Astrocyte (in vitro differentiated cells and primary cell): ENCODE results near the gene CCDC197. TPM values are rescaled to one million over a fixed set of nuclear protein-coding genes. Genes with fewer than 3 reads are reported as not detected.
A peak's percentile ranks its signal among the peaks of the same experiment; 100 is the strongest.

Source experiments
- DNase-seq: peaks from one replicate; pipeline ENCODE4 v3.0.0-alpha.2; 2010; ENCODE audit warnings: low read depth
- FAIRE-seq: peaks from 2 replicates; lab custom pipeline; 2011; peaks lifted over from hg19 to GRCh38; lab: Jason Lieb, UNC
- H2AFZ ChIP-seq: 2 replicates; pipeline ENCODE4 v1.6.0; 2012; ENCODE audit warnings: low read depth, low read length, inconsistent platforms
- H3K27ac ChIP-seq: 2 replicates; pipeline ENCODE4 v1.5.1; 2011; ENCODE audit warnings: low read depth, low read length, inconsistent platforms
- H3K27me3 ChIP-seq: 2 replicates; pipeline ENCODE4 v1.6.0; 2011; ENCODE audit warnings: low read length, inconsistent platforms; ENCODE audit not compliant: insufficient read depth
- H3K36me3 ChIP-seq: 2 replicates; pipeline ENCODE4 v1.5.1; 2011; ENCODE audit warnings: low read length, inconsistent platforms; ENCODE audit not compliant: insufficient read depth
- H3K4me1 ChIP-seq: 2 replicates; pipeline ENCODE4 v1.5.1; 2011; ENCODE audit warnings: low read length, inconsistent platforms; ENCODE audit not compliant: insufficient read depth
- H3K4me2 ChIP-seq: 2 replicates; pipeline ENCODE4 v1.6.0; 2012; ENCODE audit warnings: low read length, inconsistent platforms
- H3K4me3 ChIP-seq: 2 replicates; pipeline ENCODE4 v1.5.1; 2011; ENCODE audit warnings: low read depth, mild to moderate bottlenecking, low read length, inconsistent platforms; ENCODE audit not compliant: insufficient read depth
- H3K79me2 ChIP-seq: 2 replicates; pipeline ENCODE4 v1.6.0; 2012; ENCODE audit warnings: mild to moderate bottlenecking, low read length, inconsistent platforms; ENCODE audit not compliant: insufficient read depth
- H3K9ac ChIP-seq: 2 replicates; pipeline ENCODE4 v1.6.0; 2012; ENCODE audit warnings: mild to moderate bottlenecking, low read length, inconsistent platforms
- H3K9me3 ChIP-seq: 2 replicates; pipeline ENCODE4 v1.5.1; 2012; ENCODE audit warnings: low read depth, mild to moderate bottlenecking, low read length, inconsistent platforms; ENCODE audit not compliant: insufficient read depth
- H4K20me1 ChIP-seq: 2 replicates; pipeline ENCODE4 v1.6.0; 2012; ENCODE audit warnings: low read length, inconsistent platforms; ENCODE audit not compliant: insufficient read depth
- H3K27ac Mint-ChIP-seq: one replicate; pipeline ENCODE4 v1.8.0; 2021; ENCODE audit warnings: mild to moderate bottlenecking, mixed read lengths; ENCODE audit not compliant: unreplicated experiment
- H3K27me3 Mint-ChIP-seq: one replicate; pipeline ENCODE4 v1.8.0; 2021; ENCODE audit warnings: low read depth, mixed read lengths; ENCODE audit not compliant: unreplicated experiment
- H3K36me3 Mint-ChIP-seq: one replicate; pipeline ENCODE4 v1.8.0; 2021; ENCODE audit warnings: low read depth, mixed read lengths; ENCODE audit not compliant: unreplicated experiment
- H3K4me1 Mint-ChIP-seq: one replicate; pipeline ENCODE4 v1.8.0; 2021; ENCODE audit warnings: low read depth, mixed read lengths; ENCODE audit not compliant: unreplicated experiment
- H3K4me3 Mint-ChIP-seq: one replicate; pipeline ENCODE4 v1.8.0; 2021; ENCODE audit warnings: mild to moderate bottlenecking, moderate library complexity, mixed read lengths; ENCODE audit not compliant: unreplicated experiment
- H3K9me3 Mint-ChIP-seq: one replicate; pipeline ENCODE4 v1.8.0; 2021; ENCODE audit warnings: mild to moderate bottlenecking, mixed read lengths; ENCODE audit not compliant: unreplicated experiment
- CTCF ChIP-seq: IDR thresholded peaks from 2 replicates; pipeline ENCODE4 v1.5.1; 2011; ENCODE audit warnings: low read depth, mild to moderate bottlenecking, inconsistent platforms, low read length, moderate library complexity; ENCODE audit not compliant: insufficient read depth
- EZH2 ChIP-seq: IDR thresholded peaks from 2 replicates; pipeline ENCODE4 v1.6.1; 2012; ENCODE audit warnings: mild to moderate bottlenecking, low read length, inconsistent platforms; ENCODE audit not compliant: insufficient read depth
- total RNA-seq: library from RNA; stranded (reverse); gene quantifications from 2 replicates; pipeline ENCODE4 v1.2.1, GENCODE V29; 2021

Gene CCDC197
- total RNA-seq, 1 donor from 2014 or later, result not detected

GRCh38 chr14:94001501-94002396, 4.6 kb downstream of the CCDC197 start:
- no peak overlapping the region for H3K4me3 ChIP-seq
- no peaks in the 10 kb centered on the region for H3K36me3 Mint-ChIP-seq
- peaks cover 17% of the 10 kb centered on the region for H3K27me3 ChIP-seq
- no peaks in the 10 kb centered on the region for H3K4me1 ChIP-seq
- H3K79me2 ChIP-seq, result no peaks in the 10 kb centered on the region
- FAIRE-seq, result no peak
- no peak overlapping the region for H3K27ac Mint-ChIP-seq
- no peaks in the 10 kb centered on the region for H3K9me3 Mint-ChIP-seq
- no peak overlapping the region for H3K4me3 Mint-ChIP-seq
- DNase-seq, result peak; percentile 33
- no peak overlapping the region for H3K9ac ChIP-seq
- no peaks in the 10 kb centered on the region for H4K20me1 ChIP-seq
- no peaks in the 10 kb centered on the region for H3K9me3 ChIP-seq
- H3K27me3 Mint-ChIP-seq, result peaks cover 63% of the 10 kb centered on the region
- no peaks in the 10 kb centered on the region for H3K36me3 ChIP-seq
- TF ChIP-seq CTCF (peak; percentile 98), EZH2 (no peak)
- H2AFZ ChIP-seq, result no peak overlapping the region
- peaks cover 6% of the 10 kb centered on the region for H3K4me1 Mint-ChIP-seq
- H3K27ac ChIP-seq, result no peak overlapping the region
- no peak overlapping the region for H3K4me2 ChIP-seq

GRCh38 chr14:94003397-94003796, 6.3 kb downstream of the CCDC197 start:
- H3K9me3 Mint-ChIP-seq, result no peaks in the 10 kb centered on the region

GRCh38 chr14:94004015-94004414, 6.9 kb downstream of the CCDC197 start:
- no peak overlapping the region for H3K9ac ChIP-seq
- no peaks in the 10 kb centered on the region for H3K9me3 ChIP-seq
- peaks cover 57% of the 10 kb centered on the region for H3K27me3 Mint-ChIP-seq
- H3K9me3 Mint-ChIP-seq, result no peaks in the 10 kb centered on the region
- no peak overlapping the region for H3K27ac ChIP-seq
- no peak for DNase-seq
- no peaks in the 10 kb centered on the region for H3K36me3 Mint-ChIP-seq
- no peak overlapping the region for H3K4me2 ChIP-seq
- H3K4me1 Mint-ChIP-seq, result peaks cover 2% of the 10 kb centered on the region
- no peaks in the 10 kb centered on the region for H4K20me1 ChIP-seq
- H3K79me2 ChIP-seq, result no peaks in the 10 kb centered on the region
- no peak overlapping the region for H3K4me3 ChIP-seq
- TF ChIP-seq CTCF (no peak), EZH2 (no peak)
- H3K27me3 ChIP-seq, result peaks cover 24% of the 10 kb centered on the region
- H3K36me3 ChIP-seq, result no peaks in the 10 kb centered on the region
- H3K4me1 ChIP-seq, result no peaks in the 10 kb centered on the region
- H3K4me3 Mint-ChIP-seq, result no peak overlapping the region
- H3K27ac Mint-ChIP-seq, result no peak overlapping the region
- FAIRE-seq, result no peak
- H2AFZ ChIP-seq, result no peak overlapping the region

More at GRCh38 chr14:94003397-94003796, 6.3 kb downstream of the CCDC197 start:
- no peak overlapping the region for H3K4me2 ChIP-seq
- no peaks in the 10 kb centered on the region for H3K9me3 ChIP-seq
- no peaks in the 10 kb centered on the region for H4K20me1 ChIP-seq
- no peak overlapping the region for H3K4me3 Mint-ChIP-seq
- no peak overlapping the region for H3K27ac ChIP-seq
- H3K36me3 Mint-ChIP-seq, result no peaks in the 10 kb centered on the region
- no peaks in the 10 kb centered on the region for H3K4me1 ChIP-seq
- no peak overlapping the region for H2AFZ ChIP-seq
- H3K4me1 Mint-ChIP-seq, result peaks cover 2% of the 10 kb centered on the region
- TF ChIP-seq EZH2, result no peak
- no peaks in the 10 kb centered on the region for H3K36me3 ChIP-seq
- H3K27me3 Mint-ChIP-seq, result peaks cover 59% of the 10 kb centered on the region
- DNase-seq (no peak), FAIRE-seq (no peak)
- no peaks in the 10 kb centered on the region for H3K79me2 ChIP-seq
- H3K9ac ChIP-seq, result no peak overlapping the region
- no peak overlapping the region for H3K27ac Mint-ChIP-seq
- peaks cover 22% of the 10 kb centered on the region for H3K27me3 ChIP-seq
- H3K4me3 ChIP-seq, result no peak overlapping the region
